Measurements from ENCODE around the gene FNDC3A.

The FNDC3A gene

GRCh38 chr13:49225223-49226042 is 249.7 kb downstream of the FNDC3A start:
- in situ Hi-C loops (cut with MboI; ENCODE audit: low sequenced_read_pairs, unreplicated experiment) = no loop called here
- no peak for DNase-seq (ENCODE audit: low spot score)
- TF ChIP-seq, protein P1, sequence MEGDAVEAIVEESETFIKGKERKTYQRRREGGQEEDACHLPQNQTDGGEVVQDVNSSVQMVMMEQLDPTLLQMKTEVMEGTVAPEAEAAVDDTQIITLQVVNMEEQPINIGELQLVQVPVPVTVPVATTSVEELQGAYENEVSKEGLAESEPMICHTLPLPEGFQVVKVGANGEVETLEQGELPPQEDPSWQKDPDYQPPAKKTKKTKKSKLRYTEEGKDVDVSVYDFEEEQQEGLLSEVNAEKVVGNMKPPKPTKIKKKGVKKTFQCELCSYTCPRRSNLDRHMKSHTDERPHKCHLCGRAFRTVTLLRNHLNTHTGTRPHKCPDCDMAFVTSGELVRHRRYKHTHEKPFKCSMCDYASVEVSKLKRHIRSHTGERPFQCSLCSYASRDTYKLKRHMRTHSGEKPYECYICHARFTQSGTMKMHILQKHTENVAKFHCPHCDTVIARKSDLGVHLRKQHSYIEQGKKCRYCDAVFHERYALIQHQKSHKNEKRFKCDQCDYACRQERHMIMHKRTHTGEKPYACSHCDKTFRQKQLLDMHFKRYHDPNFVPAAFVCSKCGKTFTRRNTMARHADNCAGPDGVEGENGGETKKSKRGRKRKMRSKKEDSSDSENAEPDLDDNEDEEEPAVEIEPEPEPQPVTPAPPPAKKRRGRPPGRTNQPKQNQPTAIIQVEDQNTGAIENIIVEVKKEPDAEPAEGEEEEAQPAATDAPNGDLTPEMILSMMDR (IDR thresholded peaks at IDR 0.05; ENCODE audit: borderline replicate concordance, control extremely low read depth, extremely low read depth, insufficient read depth, missing control alignments) = no peak

DNA sequence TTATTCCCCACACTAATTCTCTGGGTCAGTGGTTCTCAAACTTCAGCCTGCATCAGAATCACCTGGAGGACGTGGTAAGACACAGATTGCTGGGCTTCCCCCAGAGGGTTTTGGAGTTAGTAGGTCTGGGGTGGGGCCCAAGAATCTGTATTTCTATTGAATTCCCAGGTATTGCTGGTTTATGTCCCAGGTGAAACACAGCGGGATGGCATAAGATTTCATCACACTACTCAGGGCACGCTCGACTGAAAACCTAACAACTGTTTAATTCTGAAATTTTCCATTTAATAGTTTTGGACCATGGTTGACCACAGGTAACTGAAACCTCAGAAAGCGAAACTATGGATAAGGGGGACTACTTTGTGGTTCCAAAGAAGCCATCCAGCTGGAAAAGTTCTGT is 250.9 kb downstream of the FNDC3A start:
- TF ChIP-seq, protein P1 (IDR thresholded peaks at IDR 0.05; ENCODE audit: borderline replicate concordance, control extremely low read depth, extremely low read depth, insufficient read depth, missing control alignments) = no peak
- DNase-seq (ENCODE audit: low spot score) = no peak
- in situ Hi-C loops (cut with MboI; ENCODE audit: low sequenced_read_pairs, unreplicated experiment) = no loop called here

- in situ Hi-C loops (cut with MboI; ENCODE audit: low sequenced_read_pairs, unreplicated experiment) = no loop called here
- DNase-seq (ENCODE audit: low spot score) = no peak
- TF ChIP-seq, protein P1 (IDR thresholded peaks at IDR 0.05; ENCODE audit: borderline replicate concordance, control extremely low read depth, extremely low read depth, insufficient read depth, missing control alignments) = no peak
Measured at GRCh38 chr13:49234741-49235140, 259.0 kb downstream of the FNDC3A start.

DNA sequence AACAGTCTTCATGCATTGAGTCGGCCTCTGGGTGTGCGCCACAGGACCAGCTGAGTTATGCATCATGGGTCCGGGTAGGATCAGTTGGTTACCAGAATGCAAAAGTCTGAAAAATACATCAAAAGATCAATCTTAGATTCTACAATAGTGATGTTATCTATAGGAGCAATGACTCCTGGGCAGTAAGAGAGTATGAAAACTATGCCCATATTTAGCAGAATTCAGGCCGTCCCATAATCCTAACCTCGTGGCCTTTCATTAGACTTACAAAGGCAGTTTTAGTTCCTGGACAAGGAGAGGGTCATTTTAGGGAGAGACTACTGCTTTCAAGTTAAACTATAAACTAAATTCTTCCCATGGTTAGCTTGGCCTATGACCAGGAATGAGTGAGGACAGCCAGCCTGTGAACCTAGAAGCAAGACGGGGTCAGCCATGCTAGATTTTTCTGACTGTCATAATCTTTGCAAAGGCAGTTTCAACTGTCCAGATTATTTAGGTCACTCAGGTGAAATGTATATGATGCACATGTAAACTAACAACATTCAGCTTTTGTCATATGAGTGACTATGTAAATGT is 260.2 kb downstream of the FNDC3A start:
- TF ChIP-seq, protein P1 (IDR thresholded peaks at IDR 0.05; ENCODE audit: borderline replicate concordance, control extremely low read depth, extremely low read depth, insufficient read depth, missing control alignments) = no peak
- in situ Hi-C loops (cut with MboI; ENCODE audit: low sequenced_read_pairs, unreplicated experiment) = no loop called here
- no peak for DNase-seq (ENCODE audit: low spot score)

GRCh38 chr13:49238621-49239020 is 262.9 kb downstream of the FNDC3A start:
- in situ Hi-C loops (cut with MboI; ENCODE audit: low sequenced_read_pairs, unreplicated experiment) = no loop called here
- TF ChIP-seq, protein P1 (IDR thresholded peaks at IDR 0.05; ENCODE audit: borderline replicate concordance, control extremely low read depth, extremely low read depth, insufficient read depth, missing control alignments) = no peak
- no peak for DNase-seq (ENCODE audit: low spot score)

GRCh38 chr13:49240017-49240416 is 264.3 kb downstream of the FNDC3A start:
- TF ChIP-seq, protein P1 (IDR thresholded peaks at IDR 0.05; ENCODE audit: borderline replicate concordance, control extremely low read depth, extremely low read depth, insufficient read depth, missing control alignments) = peak; percentile 50
- in situ Hi-C loops (cut with MboI; ENCODE audit: low sequenced_read_pairs, unreplicated experiment) = no loop called here
- DNase-seq (ENCODE audit: low spot score) = peak; percentile 32

Data from GM13976 (cell line).